K562 (cell line): ENCODE results near the gene COX19. TPM values are rescaled to one million over a fixed set of nuclear protein-coding genes. Genes with fewer than 3 reads are reported as not detected.
A peak's percentile ranks its signal among the peaks of the same experiment; 100 is the strongest.

Experiments used
- CCNT2 ChIP-seq: IDR thresholded peaks from 2 replicates; pipeline ENCODE4 v1.6.1; 2011; ENCODE audit warnings: borderline replicate concordance, low read depth, mild to moderate bottlenecking, moderate library complexity, mixed read lengths, low read length; ENCODE audit not compliant: insufficient read length; ENCODE audit errors: extremely low read depth
- GABPB1 ChIP-seq: sonication (generic); formaldehyde crosslinking; IDR thresholded peaks from 2 replicates; pipeline ENCODE4 v1.8.0; 2022; ENCODE audit warnings: mild to moderate bottlenecking, missing genetic modification reagents
- IRF9 ChIP-seq: fragments of 450-650 bp; IDR thresholded peaks from 2 replicates; pipeline ENCODE4 v1.6.1; 2016; ENCODE audit warnings: missing biosample characterization, missing genetic modification characterization
- SRSF3 ChIP-seq: fragments of 200-400 bp; formaldehyde crosslinking; IDR thresholded peaks from 2 replicates; pipeline ENCODE4 v1.6.1; 2016; ENCODE audit warnings: mild to moderate bottlenecking, low read length, moderate library complexity; ENCODE audit not compliant: insufficient read depth
- TCF7L2 ChIP-seq: fragments of 150-350 bp; IDR thresholded peaks from 2 replicates; pipeline ENCODE4 v1.6.1; 2016; ENCODE audit warnings: low read depth, mild to moderate bottlenecking, low read length, moderate library complexity
- ZBTB2 ChIP-seq: fragments of 450-650 bp; IDR thresholded peaks from 2 replicates; pipeline ENCODE4 v1.6.1; 2016; ENCODE audit warnings: antibody characterized with exemption
- ZNF740 ChIP-seq, 3 experiments: fragments of 200-800 bp in 1 of 3; sonication (Bioruptor generic) in 1 of 3; sonication (generic) in 1 of 3; formaldehyde crosslinking in 1 of 3; IDR thresholded peaks; 2 replicates each; pipeline versions ENCODE4 v1.6.1 to v1.8.0; 2016 to 2022; ENCODE audit warnings: mild to moderate bottlenecking in 2 of 3, missing compliant biosample characterization in 2 of 3, missing genetic modification characterization in 2 of 3, missing genetic modification reagents in 1 of 3
- polyA plus RNA-seq, 8 experiments: library from polyadenylated mRNA; depleted of rRNA in 4 of 8; stranded (reverse) in 5 of 8; unstranded in 3 of 8; fragments of >200 nt; fragmentation: Nextera tagmentation in 2 of 8; fragmentation: Illumina TruSeq in 1 of 8; extraction: Ambion mirVana in 2 of 8; extraction: Trizol in 1 of 8; gene quantifications; 2 replicates each; pipeline versions ENCODE4 v1.2.1 to v1.2.3, GENCODE V29; 2011 to 2014; ENCODE audit warnings: inconsistent platforms in 1 of 8, missing spikeins in 1 of 8
- total RNA-seq, 7 experiments: library from RNA; depleted of rRNA in 6 of 7; stranded (reverse); fragments of >200 nt in 6 of 7; fragmentation: Illumina TruSeq in 2 of 7; extraction: Trizol in 2 of 7; gene quantifications; 2 replicates each; pipeline versions ENCODE4 v1.2.1 to v1.2.3, GENCODE V29; 2011 to 2021; ENCODE audit warnings: low replicate concordance in 1 of 7

The COX19 gene
- total and polyA plus RNA-seq, 9 of the 15 experiments (the other 6 are each of a cell fraction or from before 2014, with no cell fraction given): 5.2 to 10.5 (median 7.9) TPM

GRCh38 chr7:954330-955238, 20.8 kb downstream of the COX19 start, which contains the start of gene ADAP1 (continued):
- no peak for TF ChIP-seq ZNF740 (CRISPR knock-in tag; IDR thresholded peaks at IDR 0.05)
- TF ChIP-seq ZNF740 (tag; IDR thresholded peaks at IDR 0.05): no peak
- no peak for TF ChIP-seq TCF7L2
- TF ChIP-seq CCNT2: peak; percentile 17
- no peak for TF ChIP-seq IRF9
- TF ChIP-seq SRSF3: no peak
- TF ChIP-seq GABPB1 (CRISPR knock-in tag): no peak
- no peak for TF ChIP-seq ZBTB2
